Cerebellar cortex (tissue), 1 donor: ENCODE measurements around the gene NACC2.

Experiments
- DNase-seq: peaks from one replicate; pipeline ENCODE4 v3.0.0-alpha.2; 2015; ENCODE audit warnings: low spot score

NACC2 gene

GRCh38 chr9:136128436-136128835 is 33.3 kb upstream of the NACC2 start:
- DNase-seq, result no peak

GRCh38 chr9:136127313-136127712 is 32.2 kb upstream of the NACC2 start:
- DNase-seq, result no peak

- DNase-seq, result no peak
Observed at GRCh38 chr9:136124976-136125692, 30.0 kb upstream of the NACC2 start.

- peak; percentile 73 for DNase-seq
Observed at GRCh38 chr9:136122425-136123383, 27.6 kb upstream of the NACC2 start.

GRCh38 chr9:136121801-136122200 is 26.7 kb upstream of the NACC2 start:
- no peak for DNase-seq

GRCh38 chr9:136120438-136120844 is 25.4 kb upstream of the NACC2 start:
- DNase-seq, result no peak

GRCh38 chr9:136119883-136120393 is 24.8 kb upstream of the NACC2 start:
- no peak for DNase-seq

GRCh38 chr9:136119061-136119882 is 24.2 kb upstream of the NACC2 start:
- peak; percentile 51 for DNase-seq

GRCh38 chr9:136118320-136119060 is 23.4 kb upstream of the NACC2 start, which contains the start of gene TMEM250:
TMEM250 (minus strand) TSS chr9:136118875; CDS start chr9:136116900, 1,975 bp downstream.
- DNase-seq, result peak; percentile 90

- DNase-seq, result no peak
Observed at GRCh38 chr9:136117916-136118319, 22.8 kb upstream of the NACC2 start.

- DNase-seq, result no peak
Observed at GRCh38 chr9:136117291-136117915, 22.3 kb upstream of the NACC2 start.

GRCh38 chr9:136116360-136117098 is 21.4 kb upstream of the NACC2 start:
- DNase-seq, result no peak

- DNase-seq, result no peak
Observed at GRCh38 chr9:136115641-136116359, 20.7 kb upstream of the NACC2 start.

GRCh38 chr9:136115206-136115605 is 20.1 kb upstream of the NACC2 start:
- no peak for DNase-seq

- DNase-seq, result no peak
Observed at GRCh38 chr9:136114610-136115009, 19.5 kb upstream of the NACC2 start.

- DNase-seq, result peak; percentile 0
Observed at GRCh38 chr9:136112541-136112940, 17.5 kb upstream of the NACC2 start.

- DNase-seq, result peak; percentile 1
Observed at GRCh38 chr9:136111910-136112309, 16.8 kb upstream of the NACC2 start.

- DNase-seq, result peak; percentile 7
Observed at GRCh38 chr9:136111190-136111589, 16.1 kb upstream of the NACC2 start.
